Kasumi-1 (cell line): ENCODE data around the gene FBLN2.

Experiments
- DNase-seq, 2 experiments: peaks; one replicate each; lab custom pipeline; 2025; lab: John Stamatoyannopoulos, UW

FBLN2 gene

DNA sequence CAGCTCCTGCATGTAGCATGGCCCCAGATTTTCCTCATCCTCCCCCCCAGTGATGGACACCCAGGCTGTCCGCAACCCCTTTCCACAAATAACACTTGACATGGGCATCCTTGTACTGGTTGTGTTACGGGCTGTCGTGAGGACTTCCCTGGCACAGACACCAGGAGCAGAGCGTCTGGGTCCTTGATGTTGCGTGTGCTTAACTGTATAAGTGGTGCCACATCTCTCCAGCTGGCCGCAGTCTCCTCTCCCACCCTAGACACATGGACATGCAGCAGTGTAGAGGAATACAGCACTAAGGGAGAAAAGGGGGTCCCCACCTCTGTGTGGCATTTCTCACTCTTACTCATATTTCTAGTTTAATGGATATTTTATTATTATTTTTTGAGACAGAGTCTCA lies 56.6 kb downstream of the FBLN2 start:
- no peak for DNase-seq

DNA sequence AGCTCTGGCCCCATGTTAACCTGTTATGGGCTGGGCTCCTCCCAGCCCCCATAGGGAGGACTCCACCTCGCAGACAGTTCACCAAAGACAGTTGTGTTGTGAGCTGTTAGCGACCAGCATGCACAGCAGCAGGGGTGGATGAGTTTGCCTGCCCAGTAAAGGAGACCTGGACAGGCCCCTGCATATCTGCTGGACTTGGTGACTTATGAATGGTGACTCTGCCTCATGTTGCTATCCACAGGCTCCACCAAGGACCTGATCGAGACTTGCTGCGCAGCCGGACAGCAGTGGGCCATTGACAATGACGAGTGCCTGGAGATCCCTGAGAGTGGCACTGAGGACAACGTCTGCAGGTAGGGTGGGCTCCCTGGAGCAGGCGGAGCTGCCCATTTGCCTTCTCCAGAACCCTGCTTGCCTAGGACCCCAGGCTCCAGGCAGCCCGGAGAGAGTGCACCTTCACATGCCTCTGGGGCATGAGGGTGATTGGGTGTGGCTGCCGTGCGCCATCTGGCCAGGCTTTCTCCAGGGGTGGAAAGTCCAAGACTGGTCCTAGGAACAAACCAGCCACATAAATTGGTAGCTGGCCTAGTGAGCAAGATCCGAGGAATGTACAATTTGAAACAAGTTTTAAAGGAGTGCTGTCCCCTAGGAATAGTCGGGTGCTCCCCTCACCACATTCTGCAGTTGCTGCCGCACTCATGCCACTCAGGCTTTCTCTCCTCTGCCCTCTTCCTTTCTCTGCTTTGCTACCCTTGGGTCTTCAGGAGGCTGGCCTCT lies 59.1 kb downstream of the FBLN2 start:
- DNase-seq, result no peak

DNA sequence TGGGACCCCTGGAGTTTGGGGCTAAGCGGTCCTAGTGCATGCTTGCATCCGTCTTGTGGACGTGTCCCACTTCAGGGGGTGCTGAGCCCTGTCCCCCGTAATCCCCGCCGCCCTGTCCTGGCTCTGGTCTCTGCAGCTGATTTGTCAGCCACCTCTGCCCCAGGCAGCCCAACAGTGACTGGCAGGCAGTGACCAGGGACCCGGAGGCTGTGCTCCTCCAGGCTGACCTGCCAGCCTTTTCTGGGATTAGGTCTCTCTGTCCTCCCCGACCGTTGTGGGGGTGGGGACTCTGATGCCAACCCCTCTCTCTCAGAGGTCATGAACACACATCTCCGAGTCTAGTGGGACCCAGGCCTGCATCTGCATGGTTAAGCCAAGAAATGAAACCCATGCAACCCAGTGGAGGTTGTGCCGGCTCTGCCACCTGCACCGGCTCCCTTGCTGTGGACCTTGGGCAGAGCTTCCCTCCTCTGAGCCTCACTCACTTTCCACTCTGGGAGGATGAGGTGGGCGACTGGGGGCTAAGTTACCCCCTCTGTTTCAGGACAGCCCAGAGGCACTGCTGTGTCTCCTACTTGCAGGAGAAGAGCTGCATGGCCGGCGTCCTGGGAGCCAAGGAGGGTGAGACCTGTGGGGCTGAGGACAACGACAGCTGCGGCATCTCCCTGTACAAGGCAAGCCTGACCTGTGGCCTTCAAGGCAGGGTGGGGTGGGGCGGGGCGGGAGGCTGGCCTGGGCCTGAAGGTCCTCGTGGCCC lies 60.2 kb downstream of the FBLN2 start:
- no peak for DNase-seq

DNA sequence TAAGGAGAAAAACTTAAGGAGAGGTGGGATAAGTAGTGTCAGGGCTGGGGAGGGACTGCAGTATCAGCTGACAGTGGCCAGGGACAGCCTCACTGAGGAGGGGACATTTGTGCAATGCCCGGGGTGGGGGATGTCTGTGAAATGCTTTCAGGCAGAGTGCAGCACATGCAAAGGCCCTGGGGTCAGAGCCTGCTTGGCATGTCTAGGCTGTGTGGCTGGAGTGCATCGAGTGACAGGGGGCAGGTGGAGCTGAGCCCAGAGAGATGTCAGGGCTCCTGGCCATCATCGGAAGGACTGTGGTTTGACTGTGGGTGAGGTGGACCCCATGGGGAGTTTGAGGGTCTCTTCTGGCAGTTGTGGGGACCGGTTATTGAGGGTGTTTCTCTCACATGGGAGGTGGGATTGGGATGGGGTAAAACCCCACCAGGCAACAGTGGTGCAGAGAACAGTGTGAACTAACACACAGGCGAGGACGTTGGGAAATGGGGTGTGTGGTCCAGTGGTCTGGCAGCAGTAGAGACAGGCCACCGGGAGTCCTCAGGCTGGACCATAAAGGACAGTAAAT lies 61.2 kb downstream of the FBLN2 start:
- no peak for DNase-seq

DNA sequence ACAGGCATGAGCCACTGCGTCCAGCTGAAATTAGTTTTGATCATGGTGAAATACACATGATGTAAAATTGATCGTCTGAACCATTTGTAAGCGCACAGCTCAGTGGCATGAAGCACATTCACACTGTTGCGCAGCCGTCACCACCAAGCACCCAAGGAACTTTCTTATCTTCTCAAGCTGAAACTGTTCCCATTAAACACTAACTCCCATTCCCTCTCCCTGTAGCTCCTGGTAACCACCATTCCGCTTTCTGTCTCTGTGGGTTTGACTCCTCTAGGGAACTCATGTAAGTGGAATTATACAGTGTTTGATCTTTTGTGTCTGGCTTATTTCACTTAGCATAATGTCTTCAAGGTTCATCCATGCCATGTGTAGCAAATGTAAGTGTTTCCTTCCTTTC lies 62.3 kb downstream of the FBLN2 start:
- no peak for DNase-seq

DNA sequence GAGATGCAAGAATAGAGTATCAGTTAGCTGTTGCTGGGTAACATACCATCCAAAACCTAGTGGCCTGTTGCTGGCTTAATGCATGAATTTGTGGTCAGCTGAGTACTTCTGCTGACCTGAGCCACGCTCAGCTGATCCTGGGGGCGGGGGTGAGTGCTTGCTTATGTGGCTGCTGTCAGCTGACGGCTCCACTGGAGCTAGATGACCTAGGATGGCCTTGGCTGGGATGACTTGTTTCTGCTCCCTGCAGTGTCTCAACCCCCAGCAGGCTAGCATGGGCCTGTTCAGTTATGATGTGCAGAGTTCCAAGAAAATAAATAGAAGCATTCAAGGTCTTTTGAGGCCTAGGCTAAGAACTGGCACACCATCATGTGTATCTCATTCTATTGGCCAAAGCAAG lies 63.9 kb downstream of the FBLN2 start:
- DNase-seq, result no peak

DNA sequence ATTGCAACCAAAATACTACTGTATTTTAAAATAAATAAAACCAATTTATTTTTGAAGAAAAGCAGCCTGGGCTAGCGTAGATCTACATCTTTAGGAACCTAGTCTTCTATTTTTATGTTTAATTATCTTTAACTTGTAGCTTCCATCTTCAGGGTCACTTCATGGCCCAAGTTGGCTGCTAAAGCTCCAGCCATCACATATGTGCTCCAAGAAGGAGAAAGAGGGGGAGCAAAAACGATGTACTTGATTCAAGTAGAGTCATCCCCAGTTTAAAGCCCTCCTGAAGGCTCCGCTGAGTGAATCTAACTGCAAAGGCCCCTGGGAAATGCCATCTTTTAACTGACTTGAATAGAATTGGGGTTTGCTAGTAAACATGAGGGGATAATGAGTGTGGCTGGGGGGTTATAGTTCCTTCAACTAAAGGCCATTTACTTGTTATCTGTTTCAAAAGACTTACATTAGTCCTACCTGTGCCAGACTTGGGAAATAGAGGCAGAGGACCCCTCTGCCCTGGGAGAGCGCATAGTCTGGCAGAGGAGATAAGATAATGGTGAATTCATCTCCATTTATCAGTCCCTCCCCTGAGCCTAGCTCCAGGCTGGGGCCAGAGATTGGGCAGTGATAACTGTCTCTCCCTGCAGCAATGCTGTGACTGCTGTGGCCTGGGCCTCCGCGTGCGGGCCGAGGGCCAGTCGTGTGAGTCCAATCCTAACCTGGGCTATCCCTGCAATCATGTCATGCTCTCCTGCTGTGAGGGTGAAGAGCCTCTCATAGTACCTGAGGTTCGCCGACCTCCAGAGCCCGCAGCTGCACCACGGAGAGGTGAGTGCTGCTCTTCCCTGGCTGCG lies 64.6 kb downstream of the FBLN2 start:
- DNase-seq, result no peak

DNA sequence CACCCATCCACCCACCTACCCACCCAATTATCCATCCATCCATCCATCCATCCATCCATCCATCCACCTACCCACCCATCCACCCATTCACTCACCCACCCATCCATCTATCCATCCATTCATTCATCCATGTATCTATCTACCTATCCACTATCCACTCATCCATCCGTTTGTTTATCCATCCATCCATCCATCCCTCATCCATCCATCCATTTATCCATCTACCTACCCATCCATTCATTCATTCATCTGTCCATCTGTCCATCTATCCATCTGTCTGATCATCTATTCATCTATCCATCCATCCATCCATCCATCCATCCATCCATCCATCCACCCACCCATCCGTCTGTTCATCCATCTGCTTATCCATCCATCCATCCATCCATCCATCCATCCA lies 65.7 kb downstream of the FBLN2 start:
- no peak for DNase-seq

DNA sequence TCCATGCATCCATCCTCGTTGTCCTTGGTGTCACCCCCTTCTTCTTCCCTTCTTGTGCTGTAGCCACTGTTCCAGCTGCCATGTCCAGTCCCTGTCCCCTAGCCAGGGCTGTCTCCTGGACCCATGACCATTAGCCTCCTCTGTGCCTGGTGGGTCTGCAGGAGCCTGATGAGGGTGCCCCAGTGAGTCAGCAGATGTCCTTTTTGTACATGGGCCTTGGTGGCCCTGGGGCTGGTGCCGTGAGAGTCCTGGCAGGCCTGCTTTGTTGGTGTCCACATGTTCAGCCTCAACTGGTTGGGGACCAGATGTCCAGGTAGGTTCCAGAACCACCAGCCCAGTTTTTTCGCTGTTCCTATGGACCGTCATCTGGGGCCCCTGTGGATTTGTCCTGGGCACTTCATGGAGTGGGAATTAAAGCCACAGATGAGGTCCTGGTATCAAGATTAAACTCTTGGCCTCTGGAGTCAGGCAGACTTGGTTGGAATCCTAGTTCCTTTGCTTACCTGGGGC lies 66.1 kb downstream of the FBLN2 start:
- DNase-seq, result no peak

DNA sequence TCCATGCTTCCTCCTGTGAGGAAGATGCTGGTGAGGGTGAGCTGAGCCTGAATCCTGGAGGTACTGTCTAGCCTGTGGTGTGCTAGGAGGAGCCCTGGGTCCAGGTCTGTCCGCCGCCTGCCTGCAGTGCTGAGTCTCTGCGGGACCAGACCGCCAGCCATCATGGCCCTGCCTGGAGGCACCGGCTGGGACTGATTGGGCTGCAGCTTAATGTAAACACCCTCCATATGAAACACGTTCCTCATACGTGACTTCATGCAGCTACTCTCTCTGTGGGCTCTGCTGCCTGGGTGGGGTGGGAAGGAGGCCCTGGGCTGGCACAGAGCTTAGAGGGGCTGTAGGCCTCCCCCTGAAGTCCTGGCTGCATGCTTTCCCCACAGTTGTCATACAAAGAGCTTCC lies 67.4 kb downstream of the FBLN2 start:
- no peak for DNase-seq

DNA sequence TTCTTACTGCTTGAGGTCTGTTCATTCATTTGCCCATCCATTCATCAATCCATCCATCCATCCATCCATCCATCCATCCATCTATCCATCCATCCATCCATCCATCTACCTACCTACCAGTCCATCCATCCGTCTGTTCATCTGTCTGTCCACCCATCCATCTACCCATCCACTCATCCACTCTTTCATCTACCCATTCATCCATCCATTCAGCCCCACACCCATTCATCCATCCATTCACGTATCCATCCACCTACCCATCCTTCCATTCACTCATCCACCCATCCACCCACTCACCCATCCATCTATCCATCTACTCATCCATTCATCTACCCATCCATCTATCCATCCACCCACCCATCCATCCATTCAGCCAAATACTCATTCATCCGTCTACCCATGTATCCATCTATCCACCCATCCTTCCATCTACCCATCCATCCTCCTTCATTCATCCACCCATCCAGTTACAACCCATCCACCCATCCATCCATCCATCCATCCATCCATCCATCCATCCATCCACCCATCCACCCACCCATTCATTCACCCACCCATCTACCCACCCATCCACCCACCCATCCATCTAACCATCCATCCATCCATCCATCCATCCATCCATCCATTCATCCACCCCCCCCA lies 68.3 kb downstream of the FBLN2 start:
- no peak for DNase-seq

DNA sequence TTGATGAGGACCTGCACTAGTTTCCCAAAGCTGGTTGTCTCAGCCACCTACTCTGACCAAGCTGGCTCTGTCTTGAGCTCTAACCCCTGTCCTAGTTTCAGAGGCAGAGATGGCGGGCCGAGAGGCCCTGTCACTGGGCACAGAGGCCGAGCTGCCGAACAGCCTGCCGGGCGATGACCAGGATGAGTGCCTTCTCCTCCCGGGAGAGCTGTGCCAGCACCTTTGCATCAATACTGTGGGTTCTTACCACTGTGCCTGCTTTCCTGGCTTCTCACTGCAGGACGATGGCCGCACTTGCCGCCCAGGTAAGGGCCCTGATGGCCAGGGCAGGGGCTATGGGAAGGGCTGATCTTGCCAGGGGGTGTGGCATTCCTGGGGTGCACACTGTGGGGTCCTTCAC lies 69.1 kb downstream of the FBLN2 start:
- DNase-seq, result no peak

DNA sequence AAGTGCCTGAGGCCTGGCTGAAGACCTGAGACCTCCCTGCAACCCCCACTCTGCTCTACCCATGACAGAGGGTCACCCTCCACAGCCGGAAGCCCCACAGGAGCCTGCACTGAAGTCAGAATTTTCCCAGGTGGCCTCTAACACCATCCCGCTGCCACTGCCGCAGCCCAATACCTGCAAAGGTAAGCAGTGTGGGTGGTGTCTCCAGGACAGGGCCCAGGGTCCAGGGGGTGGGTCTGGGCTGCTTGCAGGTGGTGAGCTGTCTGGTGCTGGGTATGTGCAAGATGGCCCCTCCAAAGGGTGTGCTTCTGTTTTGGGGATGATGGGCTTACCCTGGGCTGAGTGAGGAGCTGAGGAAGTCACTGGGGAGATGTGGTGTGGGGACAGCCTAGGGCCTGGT lies 69.9 kb downstream of the FBLN2 start:
- DNase-seq, result no peak

DNA sequence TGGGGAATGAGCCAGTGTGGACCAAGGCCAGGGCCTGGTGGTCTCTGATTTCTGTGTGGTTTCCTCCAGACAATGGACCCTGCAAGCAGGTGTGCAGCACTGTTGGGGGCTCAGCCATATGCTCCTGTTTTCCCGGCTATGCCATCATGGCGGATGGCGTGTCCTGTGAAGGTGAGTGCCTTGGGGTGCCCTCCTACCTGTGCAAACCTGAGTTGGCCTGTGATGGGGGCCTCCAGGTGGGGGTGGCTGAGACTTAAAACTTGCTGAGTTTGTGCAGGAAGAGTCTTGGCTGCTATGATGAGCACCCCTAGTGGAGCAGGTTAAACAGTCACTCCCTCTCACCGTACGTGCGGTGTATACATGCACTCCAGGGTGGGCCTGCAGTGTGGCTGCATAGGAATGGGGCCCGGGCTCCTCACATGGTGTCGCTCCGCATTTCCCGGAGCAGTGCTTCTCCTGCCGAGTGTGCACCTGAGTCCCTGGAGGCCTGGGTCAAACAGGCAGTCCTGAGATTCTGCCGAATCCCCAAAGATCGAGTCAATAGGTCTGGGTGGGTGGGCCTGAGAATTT lies 70.8 kb downstream of the FBLN2 start:
- no peak for DNase-seq

DNA sequence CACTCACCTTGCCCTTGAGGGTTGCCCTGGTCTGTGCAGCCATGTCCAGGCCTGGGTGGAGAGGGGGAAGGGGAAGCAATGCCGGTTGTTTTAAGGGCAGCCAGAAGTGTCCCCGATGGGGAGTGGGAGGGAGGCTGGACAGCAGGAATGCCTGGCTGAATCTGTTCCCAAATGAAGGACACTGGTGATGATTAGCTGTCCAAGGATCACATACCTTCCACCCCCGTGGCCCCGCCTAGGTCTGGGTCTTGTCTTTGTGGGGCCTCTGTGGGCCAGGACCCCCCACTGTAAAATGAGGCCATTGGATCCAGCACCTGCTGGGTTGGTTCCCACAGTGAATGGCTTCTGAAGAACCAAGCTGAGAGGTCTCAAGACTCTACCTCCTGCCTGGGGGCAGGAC lies 71.4 kb downstream of the FBLN2 start:
- DNase-seq, result no peak

DNA sequence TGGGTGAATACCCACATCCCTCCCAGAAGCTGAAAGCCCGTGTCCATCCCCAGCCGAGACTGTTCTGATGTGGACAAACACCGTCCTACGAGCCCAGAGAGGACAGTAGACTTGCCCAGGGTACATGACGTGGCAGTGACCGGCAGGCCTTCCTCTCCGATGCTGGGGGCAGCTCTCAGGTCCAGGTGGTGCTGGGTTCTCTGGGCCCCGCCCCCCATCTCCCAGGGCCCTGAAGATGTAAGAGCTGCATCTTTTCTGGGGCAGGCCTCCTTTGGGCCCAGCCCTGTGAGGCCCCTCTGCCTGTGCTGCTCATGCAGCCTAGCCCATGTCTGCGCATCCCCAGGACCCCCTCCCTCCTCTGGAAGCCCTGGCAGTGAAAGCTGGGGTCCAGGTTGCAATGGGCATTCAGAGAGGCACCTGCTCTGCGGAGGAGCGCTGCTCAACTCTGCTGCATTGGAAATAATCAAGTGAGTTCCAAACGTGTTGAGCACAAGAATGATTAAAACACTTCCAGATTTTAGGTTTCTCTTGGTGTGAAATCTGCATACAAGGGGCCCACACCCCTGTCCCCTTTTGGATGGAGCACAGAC lies 71.9 kb downstream of the FBLN2 start:
- no peak for DNase-seq

DNA sequence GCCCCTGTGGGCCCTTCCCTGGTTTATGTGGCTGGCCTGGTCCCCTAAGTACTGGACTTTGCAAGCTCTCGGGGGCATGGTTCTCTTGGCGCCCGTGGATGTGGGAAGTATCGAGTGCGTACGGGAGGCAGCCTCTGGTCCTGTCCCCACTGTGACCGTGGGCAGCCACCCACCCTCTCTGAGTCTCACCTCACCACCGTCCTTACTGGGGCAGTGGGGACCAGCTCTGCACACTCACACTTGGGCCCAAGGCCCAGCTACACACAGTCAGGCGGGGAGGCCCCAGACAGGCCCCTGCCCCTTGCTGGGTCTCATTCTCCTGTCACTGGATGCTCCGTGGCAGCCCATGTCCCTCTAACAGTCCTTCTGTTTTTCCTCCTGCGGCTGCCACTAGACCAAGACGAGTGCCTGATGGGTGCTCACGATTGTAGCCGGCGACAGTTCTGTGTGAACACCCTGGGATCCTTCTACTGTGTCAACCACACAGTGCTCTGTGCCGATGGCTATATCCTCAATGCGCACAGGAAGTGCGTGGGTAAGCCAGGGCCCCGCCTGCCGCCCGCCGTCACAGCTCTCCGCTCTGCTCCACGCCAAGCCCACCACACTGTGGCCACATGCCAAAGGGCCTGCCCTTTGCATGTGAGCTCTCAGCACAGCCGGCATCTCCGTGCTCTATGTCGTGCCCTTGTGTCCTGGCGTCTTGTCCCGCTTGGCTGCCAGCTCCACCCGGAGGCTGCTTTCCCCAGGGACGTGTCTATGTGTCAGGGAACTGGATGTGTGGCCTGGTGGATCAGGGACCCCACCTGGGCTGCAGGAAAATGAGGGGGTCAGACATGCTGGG lies 72.7 kb downstream of the FBLN2 start:
- DNase-seq, result no peak

DNA sequence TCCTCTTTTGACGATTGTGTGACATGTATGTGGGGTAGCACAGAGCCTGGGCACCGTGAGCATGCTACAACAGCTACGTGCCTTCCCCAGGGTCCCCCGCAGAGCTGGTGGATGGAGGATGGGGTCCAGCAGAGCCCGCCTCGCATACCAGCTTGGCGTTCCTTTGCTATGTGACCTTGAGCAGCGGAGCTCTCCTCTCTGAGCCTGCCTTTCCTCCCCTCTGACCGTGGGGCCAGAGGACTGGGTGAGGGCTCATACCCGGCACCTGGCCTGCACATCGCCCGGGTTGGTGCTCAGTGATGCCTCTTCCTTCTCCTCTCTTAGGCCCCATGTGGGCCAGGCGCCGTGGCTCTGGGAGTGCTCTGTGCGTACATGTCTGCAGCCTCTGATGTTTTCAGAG lies 73.4 kb downstream of the FBLN2 start:
- DNase-seq, result no peak

DNA sequence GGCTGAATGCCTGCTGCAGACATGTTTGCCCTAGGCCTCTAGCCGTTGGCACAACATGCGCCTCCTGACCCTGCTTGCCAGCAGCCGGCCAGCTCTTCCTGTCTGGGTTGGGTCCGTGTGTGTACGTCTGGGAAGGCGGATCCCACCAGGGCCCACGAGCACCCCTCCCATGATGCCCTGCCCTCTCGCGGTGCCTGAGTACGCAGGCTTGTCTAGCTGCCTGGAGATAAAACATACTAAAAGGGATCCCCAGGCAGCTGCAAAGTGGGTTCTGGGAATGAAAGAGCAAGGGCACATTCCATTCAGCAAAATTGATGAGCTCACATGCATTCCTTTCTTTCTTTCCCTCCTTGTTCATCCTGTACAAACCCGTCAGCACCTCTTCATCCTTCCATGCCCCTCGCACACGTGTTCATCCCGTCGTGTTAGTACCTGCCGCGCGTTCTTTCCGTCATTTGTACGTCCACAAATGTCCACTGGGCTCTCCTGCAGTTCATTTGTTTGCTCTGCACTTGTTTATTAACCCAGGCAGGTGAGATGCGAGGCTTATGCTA lies 74.3 kb downstream of the FBLN2 start:
- no peak for DNase-seq

DNA sequence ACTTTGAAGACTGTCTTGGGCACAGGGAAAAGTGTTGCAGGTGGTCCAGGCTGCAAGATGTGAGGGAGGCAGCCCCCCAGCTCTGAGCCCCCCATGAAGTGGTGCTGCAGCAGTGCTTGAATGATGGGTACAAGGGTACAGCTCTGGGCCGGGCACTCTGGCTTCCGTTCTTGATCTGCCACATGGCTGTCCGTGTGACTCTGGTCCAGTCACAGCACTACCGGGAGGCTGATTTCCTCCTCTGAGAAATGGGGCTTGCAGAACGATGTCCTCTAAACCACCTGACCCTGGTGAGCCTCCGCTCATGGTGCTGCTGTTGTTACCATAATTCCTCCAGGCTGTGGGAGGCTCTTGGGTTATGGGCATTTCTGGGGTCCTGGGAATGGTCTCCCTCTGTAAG lies 75.1 kb downstream of the FBLN2 start:
- no peak for DNase-seq
